Neural progenitor cell (in vitro differentiated cells): Measurements from ENCODE around the gene CRELD2. TPM values are rescaled to one million over a fixed set of nuclear protein-coding genes. Genes with fewer than 3 reads are reported as not detected.

Experiments
- DNase-seq: peaks from one replicate; pipeline ENCODE4 v3.0.0-alpha.2; 2016; ENCODE audit warnings: low spot score
- H2AFZ ChIP-seq: fragments of 200-600 bp; sonication (generic); replicated peaks from 2 replicates; pipeline ENCODE4 v1.6.1; 2016; ENCODE audit warnings: antibody characterized with exemption
- H3F3A ChIP-seq: fragments of 200-600 bp; sonication (generic); 2 replicates; pipeline ENCODE4 v1.6.1; 2016; ENCODE audit warnings: antibody characterized with exemption, low read depth
- H3K27ac ChIP-seq: fragments of 200-600 bp; sonication (generic); 2 replicates; pipeline ENCODE4 v1.5.1; 2016; ENCODE audit warnings: mild to moderate bottlenecking
- H3K27me3 ChIP-seq: fragments of 200-600 bp; sonication (generic); 2 replicates; pipeline ENCODE4 v1.6.1; 2016; ENCODE audit warnings: mild to moderate bottlenecking, moderate library complexity
- H3K36me3 ChIP-seq: fragments of 200-600 bp; sonication (generic); 2 replicates; pipeline ENCODE4 v1.5.1; 2016
- H3K4me1 ChIP-seq: fragments of 200-600 bp; sonication (generic); 2 replicates; pipeline ENCODE4 v1.6.1; 2016; ENCODE audit warnings: mixed run types
- H3K4me2 ChIP-seq: fragments of 200-600 bp; sonication (generic); 2 replicates; pipeline ENCODE4 v1.6.1; 2016
- H3K4me3 ChIP-seq: fragments of 200-600 bp; sonication (generic); 2 replicates; pipeline ENCODE4 v1.5.1; 2016
- H3K79me2 ChIP-seq: fragments of 200-600 bp; sonication (generic); 2 replicates; pipeline ENCODE4 v1.6.1; 2016; ENCODE audit warnings: low read depth
- H3K9ac ChIP-seq: fragments of 200-600 bp; sonication (generic); 2 replicates; pipeline ENCODE4 v1.6.1; 2016
- H3K9me3 ChIP-seq: fragments of 200-600 bp; sonication (generic); 2 replicates; pipeline ENCODE4 v1.5.1; 2016; ENCODE audit warnings: low read depth
- H4K20me1 ChIP-seq: fragments of 200-600 bp; sonication (generic); 2 replicates; pipeline ENCODE4 v1.6.1; 2016; ENCODE audit warnings: low read depth
- H3K27ac Mint-ChIP-seq: 3 replicates; pipeline ENCODE4 v1.8.0; 2021; ENCODE audit warnings: mixed read lengths
- H3K27me3 Mint-ChIP-seq: 2 replicates; pipeline ENCODE4 v1.8.0; 2022; ENCODE audit warnings: low read depth, mild to moderate bottlenecking, inconsistent platforms, moderate library complexity, mixed read lengths; ENCODE audit not compliant: insufficient read depth
- H3K36me3 Mint-ChIP-seq: 3 replicates; pipeline ENCODE4 v1.8.0; 2021; ENCODE audit warnings: mixed read lengths
- H3K4me1 Mint-ChIP-seq: 3 replicates; pipeline ENCODE4 v1.8.0; 2021; ENCODE audit warnings: mixed read lengths
- H3K4me3 Mint-ChIP-seq: 3 replicates; pipeline ENCODE4 v1.8.0; 2021; ENCODE audit warnings: mild to moderate bottlenecking, moderate library complexity, mixed read lengths
- H3K9me3 Mint-ChIP-seq: 3 replicates; pipeline ENCODE4 v1.8.0; 2020; ENCODE audit warnings: mixed read lengths
- CTCF ChIP-seq: fragments of 200-600 bp; sonication (generic); IDR thresholded peaks from 2 replicates; pipeline ENCODE4 v1.5.1; 2017; ENCODE audit warnings: antibody characterized with exemption, mild to moderate bottlenecking
- EZH2 ChIP-seq: fragments of 200-600 bp; sonication (generic); IDR thresholded peaks from 2 replicates; pipeline ENCODE4 v1.6.1; 2017; ENCODE audit warnings: antibody characterized with exemption, mild to moderate bottlenecking, moderate library complexity
- EZH2phosphoT487 ChIP-seq: fragments of 200-600 bp; sonication (generic); IDR thresholded peaks from 2 replicates; pipeline ENCODE4 v1.6.1; 2017; ENCODE audit warnings: antibody characterized with exemption
- total RNA-seq: library from RNA; depleted of rRNA; stranded (reverse); fragments of >200 nt; gene quantifications from 2 replicates; pipeline ENCODE4 v1.2.3, GENCODE V29; 2015; ENCODE audit warnings: low replicate concordance

Gene CRELD2
- total RNA-seq, 1 donor from 2014 or later: 12.2 TPM

DNA sequence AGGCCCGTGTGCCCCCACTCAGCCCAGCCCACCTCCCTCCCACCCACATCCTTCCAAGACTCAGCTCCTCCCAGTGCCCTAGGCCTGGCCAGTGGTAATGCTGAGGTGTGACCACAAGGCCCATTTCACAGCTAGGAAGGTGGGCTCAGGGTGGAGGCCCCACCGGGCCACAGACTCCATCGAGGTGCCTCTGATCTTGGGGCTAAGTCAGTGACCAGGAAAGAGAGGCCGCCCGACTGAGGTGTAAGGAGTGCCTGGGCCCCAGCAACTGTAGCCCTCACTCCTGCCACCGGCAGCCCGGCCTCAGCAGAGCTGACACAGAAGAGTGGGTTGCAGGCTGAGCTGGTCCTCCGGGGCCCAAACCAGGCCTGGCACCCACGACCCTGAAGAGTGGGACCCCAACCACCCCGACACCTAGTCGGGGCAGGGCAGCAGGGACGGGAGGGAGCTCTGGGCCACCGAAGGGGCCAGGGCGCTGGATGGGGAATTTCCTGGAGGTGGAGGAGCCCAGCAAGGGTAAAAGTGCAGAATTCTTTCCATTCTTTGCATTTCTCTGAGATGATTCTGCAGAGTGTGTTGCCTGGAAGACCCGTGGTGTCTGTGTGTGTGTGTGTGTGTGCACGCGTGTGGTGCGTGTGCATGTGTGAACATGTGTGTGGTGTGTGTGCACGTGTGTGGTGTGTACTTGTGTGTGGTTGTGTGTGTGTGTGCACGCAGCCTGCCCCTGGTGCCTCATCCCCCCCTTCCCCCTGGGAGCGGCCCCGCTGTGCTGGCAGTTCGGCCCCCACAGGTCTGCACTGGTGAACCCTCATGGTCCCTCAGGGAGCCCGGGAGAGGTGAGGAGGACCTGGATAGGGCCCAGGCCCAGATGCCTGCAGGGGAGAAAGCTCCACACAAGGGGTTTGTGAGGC, 33.8 kb downstream of the CRELD2 start:
- H3F3A ChIP-seq: no peaks in the 10 kb centered on the region
- H3K4me2 ChIP-seq: no peak overlapping the region
- TF ChIP-seq EZH2phosphoT487 (no peak), EZH2 (no peak)
- H3K27ac ChIP-seq: no peak overlapping the region
- no peaks in the 10 kb centered on the region for H3K36me3 ChIP-seq
- H3K79me2 ChIP-seq: no peaks in the 10 kb centered on the region
- H3K4me3 ChIP-seq: no peak overlapping the region
- Mint-ChIP-seq H3K4me3 (no peak overlapping the region), H3K4me1 (no peaks in the 10 kb centered on the region), H3K27ac (peak overlapping the region; percentile 68), H3K36me3 (no peaks in the 10 kb centered on the region), H3K27me3 (no peaks in the 10 kb centered on the region), H3K9me3 (no peaks in the 10 kb centered on the region)
- H3K4me1 ChIP-seq: peaks cover 7% of the 10 kb centered on the region
- DNase-seq: no peak
- H2AFZ ChIP-seq: no peak overlapping the region
- no peaks in the 10 kb centered on the region for H3K9me3 ChIP-seq
- H3K27me3 ChIP-seq: no peaks in the 10 kb centered on the region
- H4K20me1 ChIP-seq: no peaks in the 10 kb centered on the region
- no peak overlapping the region for H3K9ac ChIP-seq

GRCh38 chr22:49953027-49953679, 34.7 kb downstream of the CRELD2 start:
- Histone ChIP-seq H3K4me2 (no peak overlapping the region), H2AFZ (no peak overlapping the region), H3K27ac (no peak overlapping the region), H3K4me1 (peaks cover 3% of the 10 kb centered on the region), H3K36me3 (no peaks in the 10 kb centered on the region), H3K27me3 (no peaks in the 10 kb centered on the region), H3K9me3 (no peaks in the 10 kb centered on the region), H4K20me1 (no peaks in the 10 kb centered on the region), H3K4me3 (no peak overlapping the region), H3K79me2 (no peaks in the 10 kb centered on the region), H3F3A (no peaks in the 10 kb centered on the region), H3K9ac (no peak overlapping the region)
- Mint-ChIP-seq H3K36me3 (no peaks in the 10 kb centered on the region), H3K9me3 (no peaks in the 10 kb centered on the region), H3K4me1 (no peaks in the 10 kb centered on the region), H3K27me3 (no peaks in the 10 kb centered on the region), H3K4me3 (no peak overlapping the region), H3K27ac (no peak overlapping the region)
- no peak for TF ChIP-seq EZH2
- no peak for TF ChIP-seq EZH2phosphoT487
- no peak for TF ChIP-seq CTCF
- DNase-seq: no peak

- H3K4me3 ChIP-seq: no peak overlapping the region
- H3K27ac ChIP-seq: no peak overlapping the region
- H3K4me1 Mint-ChIP-seq: peaks cover under 1% of the 10 kb centered on the region
- no peaks in the 10 kb centered on the region for H3K27me3 ChIP-seq
- H3K4me2 ChIP-seq: no peak overlapping the region
- no peaks in the 10 kb centered on the region for H3K9me3 Mint-ChIP-seq
- H4K20me1 ChIP-seq: no peaks in the 10 kb centered on the region
- H3K27ac Mint-ChIP-seq: no peak overlapping the region
- no peaks in the 10 kb centered on the region for H3K36me3 Mint-ChIP-seq
- H3F3A ChIP-seq: no peaks in the 10 kb centered on the region
- DNase-seq: no peak
- H3K9ac ChIP-seq: no peak overlapping the region
- H3K79me2 ChIP-seq: no peaks in the 10 kb centered on the region
- no peak overlapping the region for H3K4me3 Mint-ChIP-seq
- H3K27me3 Mint-ChIP-seq: no peaks in the 10 kb centered on the region
- no peaks in the 10 kb centered on the region for H3K9me3 ChIP-seq
- H3K36me3 ChIP-seq: no peaks in the 10 kb centered on the region
- peaks cover 3% of the 10 kb centered on the region for H3K4me1 ChIP-seq
- H2AFZ ChIP-seq: no peak overlapping the region
- TF ChIP-seq EZH2 (no peak), EZH2phosphoT487 (no peak)
Measured at GRCh38 chr22:49953680-49954344, 35.4 kb downstream of the CRELD2 start.

GRCh38 chr22:49954354-49954753, 35.9 kb downstream of the CRELD2 start:
- H3K4me3 Mint-ChIP-seq: no peak overlapping the region
- no peak overlapping the region for H3K4me2 ChIP-seq
- no peaks in the 10 kb centered on the region for H3K79me2 ChIP-seq
- no peak overlapping the region for H3K9ac ChIP-seq
- no peak overlapping the region for H3K4me3 ChIP-seq
- H3K9me3 ChIP-seq: no peaks in the 10 kb centered on the region
- no peak overlapping the region for H3K27ac ChIP-seq
- TF ChIP-seq EZH2phosphoT487: no peak
- no peak for TF ChIP-seq CTCF
- TF ChIP-seq EZH2: no peak
- DNase-seq: no peak
- no peaks in the 10 kb centered on the region for H3K27me3 ChIP-seq
- H3K4me1 ChIP-seq: peaks cover 3% of the 10 kb centered on the region
- H3K27me3 Mint-ChIP-seq: no peaks in the 10 kb centered on the region
- H4K20me1 ChIP-seq: no peaks in the 10 kb centered on the region
- no peaks in the 10 kb centered on the region for H3K36me3 ChIP-seq
- no peak overlapping the region for H3K27ac Mint-ChIP-seq
- H2AFZ ChIP-seq: no peak overlapping the region
- H3K36me3 Mint-ChIP-seq: no peaks in the 10 kb centered on the region
- H3K9me3 Mint-ChIP-seq: no peaks in the 10 kb centered on the region
- peaks cover 6% of the 10 kb centered on the region for H3K4me1 Mint-ChIP-seq
- no peaks in the 10 kb centered on the region for H3F3A ChIP-seq
